Activated naive CD4-positive, alpha-beta T cell treated with anti-CD3 and anti-CD28 coated beads, Interleukin-2, amount 50 U/mL, for 72 hours (primary cell): ENCODE measurements around the gene SSUH2. TPM values are rescaled to one million over a fixed set of nuclear protein-coding genes. Genes with fewer than 3 reads are reported as not detected.
"Not testable (repeated sequence)": the region's sequence is repeated elsewhere in the genome, so short reads cannot be mapped to it uniquely, and the experiment has no call there.

Experiments used
- ATAC-seq, 2 donors: fragments of 150-1000 bp; cut with Tn5 transposase; 2 replicates each; pipeline ENCODE4 v1.10.0; 2021; ENCODE audit warnings: mild to moderate bottlenecking in 2 of 2, moderate library complexity in 2 of 2
- DNase-seq, 2 donors: peaks; one replicate each; pipeline ENCODE4 v3.0.0; 2021 to 2022; ENCODE audit warnings: low spot score in 2 of 2
- H3K27ac Mint-ChIP-seq, 2 donors: one replicate each; pipeline ENCODE4 v1.8.0; 2022; ENCODE audit warnings: mild to moderate bottlenecking in 2 of 2, mixed read lengths in 2 of 2
- H3K36me3 Mint-ChIP-seq, 2 donors: one replicate each; pipeline ENCODE4 v1.8.0; 2022; ENCODE audit warnings: mixed read lengths in 2 of 2
- H3K9me3 Mint-ChIP-seq, 2 donors: one replicate each; pipeline ENCODE4 v1.8.0; 2022; ENCODE audit warnings: mixed read lengths in 2 of 2
- total RNA-seq, 2 donors: library from RNA; stranded (reverse); gene quantifications; one replicate each; pipeline ENCODE4 v1.2.3, GENCODE V29; 2022

SSUH2 gene
- total RNA-seq, 2 donors from 2014 or later = 0.23 TPM; not detected in 1

DNA sequence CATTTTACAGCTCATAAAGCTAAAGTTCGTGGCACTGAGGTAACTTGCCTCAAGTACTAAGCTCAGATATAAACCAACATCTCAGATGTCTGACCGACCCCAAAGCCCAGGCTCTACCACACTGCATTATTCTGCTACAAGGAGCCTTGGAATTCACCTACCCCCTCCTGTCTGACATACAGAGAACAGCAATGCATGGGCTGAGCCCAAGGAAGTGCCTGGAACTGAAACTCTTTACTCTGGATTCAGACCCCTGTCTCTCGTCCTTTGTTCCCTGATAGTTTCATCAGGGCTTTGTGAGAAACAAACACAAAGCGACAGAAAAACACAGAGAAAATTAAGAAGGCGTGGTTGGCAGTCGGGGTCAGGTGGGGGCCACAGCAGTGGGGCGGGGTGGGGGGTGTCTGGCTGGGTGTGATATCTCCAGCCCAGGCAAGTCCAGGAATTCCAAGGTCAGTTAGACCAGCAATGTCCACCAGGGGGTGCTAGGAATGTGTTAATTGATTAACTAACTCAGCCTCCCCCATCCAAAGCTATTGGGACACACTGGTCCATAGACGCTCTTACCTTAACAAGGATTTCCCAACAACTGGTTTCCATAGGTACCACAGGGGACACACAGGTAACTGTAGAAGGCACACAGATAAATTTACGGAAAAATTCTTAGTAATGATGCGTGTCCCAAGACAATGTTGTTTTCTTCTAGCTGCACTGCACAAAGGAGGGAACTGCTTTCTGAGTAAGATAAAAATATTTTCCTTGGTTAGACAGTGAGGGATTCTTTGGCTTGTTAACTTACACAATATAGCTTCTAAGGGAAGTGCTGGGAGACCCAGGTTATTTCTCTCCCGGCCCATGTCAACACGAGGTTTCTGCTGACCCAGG, 18.8 kb upstream of the SSUH2 start:
- no peaks in the 10 kb centered on the region for H3K9me3 Mint-ChIP-seq
- peak in 1 of 2 donors; percentile 32 for ATAC-seq
- no peak overlapping the region for H3K27ac Mint-ChIP-seq
- no peaks in the 10 kb centered on the region for H3K36me3 Mint-ChIP-seq
- DNase-seq = peak in 1 of 2 donors; percentile 57

DNA sequence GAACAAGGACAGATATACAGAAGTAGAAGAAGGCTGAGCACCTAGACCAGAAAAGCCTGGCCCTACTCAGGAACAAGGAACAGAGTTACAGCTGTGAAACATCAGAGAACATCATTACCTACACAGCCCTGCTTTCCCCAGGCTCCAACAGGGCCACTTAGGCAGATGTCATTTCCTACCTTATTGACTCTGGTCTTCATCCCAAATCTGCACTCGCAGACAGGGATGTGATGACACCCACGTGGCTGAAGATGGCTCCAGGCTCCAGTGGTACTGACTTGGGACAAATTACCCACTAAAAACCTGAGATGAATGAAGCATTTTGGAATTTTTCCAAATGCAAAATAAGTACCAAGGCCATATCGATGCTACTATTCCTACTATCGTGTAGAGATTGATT, 18.0 kb upstream of the SSUH2 start:
- no peaks in the 10 kb centered on the region for H3K36me3 Mint-ChIP-seq
- DNase-seq (no peak), ATAC-seq (no peak)
- no peak overlapping the region for H3K27ac Mint-ChIP-seq
- no peaks in the 10 kb centered on the region for H3K9me3 Mint-ChIP-seq

DNA sequence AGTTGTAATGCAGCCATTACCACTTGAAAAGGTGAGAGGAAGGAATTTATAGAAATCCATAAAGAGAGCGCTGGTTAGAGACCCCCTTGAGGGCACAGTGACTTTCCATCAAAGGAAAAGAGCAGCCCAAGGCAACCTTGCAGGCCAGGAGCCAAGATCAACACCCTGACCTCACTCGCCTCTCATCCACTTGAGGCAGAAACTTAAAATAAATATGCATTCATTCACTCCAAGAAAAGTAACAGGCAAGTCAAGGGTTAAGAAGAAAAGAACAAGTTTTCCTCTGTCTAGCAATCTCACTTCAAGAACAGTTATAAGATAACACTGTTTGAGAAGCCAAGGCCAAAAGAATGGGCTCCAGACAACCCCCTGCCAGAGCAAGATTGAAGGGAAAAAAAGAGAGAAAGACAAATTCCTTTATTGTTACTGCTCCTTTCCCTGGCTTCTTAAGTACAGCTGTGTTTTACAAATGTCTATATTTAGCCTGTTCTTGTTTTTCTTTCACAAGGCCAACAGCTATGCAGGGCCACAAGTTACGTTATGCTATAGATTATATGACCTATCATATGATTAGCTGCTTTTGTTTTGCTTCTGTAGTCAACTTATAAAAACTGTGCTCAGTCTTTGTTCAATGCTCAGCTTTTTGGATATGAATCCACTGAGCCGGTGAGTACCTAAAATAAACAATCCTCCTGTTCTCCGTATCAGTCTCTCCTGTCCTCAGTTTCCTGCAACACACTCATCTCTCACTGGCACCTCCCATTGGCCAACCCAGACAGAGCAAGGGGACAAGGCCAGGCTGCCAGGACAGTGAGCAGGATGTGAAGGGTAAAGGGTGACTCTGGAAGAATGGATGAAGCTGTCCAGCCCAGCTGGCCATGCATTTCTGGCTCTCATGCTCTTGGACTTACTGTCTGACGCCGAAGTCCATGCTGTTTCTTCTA, 15.8 kb upstream of the SSUH2 start:
- no peaks in the 10 kb centered on the region for H3K9me3 Mint-ChIP-seq
- DNase-seq (no peak), ATAC-seq (no peak)
- no peak overlapping the region for H3K27ac Mint-ChIP-seq
- no peaks in the 10 kb centered on the region for H3K36me3 Mint-ChIP-seq

- no peak for DNase-seq
- Mint-ChIP-seq H3K27ac (no peak overlapping the region), H3K36me3 (no peaks in the 10 kb centered on the region)
Observed at GRCh38 chr3:8659242-8659641, 14.6 kb upstream of the SSUH2 start.

DNA sequence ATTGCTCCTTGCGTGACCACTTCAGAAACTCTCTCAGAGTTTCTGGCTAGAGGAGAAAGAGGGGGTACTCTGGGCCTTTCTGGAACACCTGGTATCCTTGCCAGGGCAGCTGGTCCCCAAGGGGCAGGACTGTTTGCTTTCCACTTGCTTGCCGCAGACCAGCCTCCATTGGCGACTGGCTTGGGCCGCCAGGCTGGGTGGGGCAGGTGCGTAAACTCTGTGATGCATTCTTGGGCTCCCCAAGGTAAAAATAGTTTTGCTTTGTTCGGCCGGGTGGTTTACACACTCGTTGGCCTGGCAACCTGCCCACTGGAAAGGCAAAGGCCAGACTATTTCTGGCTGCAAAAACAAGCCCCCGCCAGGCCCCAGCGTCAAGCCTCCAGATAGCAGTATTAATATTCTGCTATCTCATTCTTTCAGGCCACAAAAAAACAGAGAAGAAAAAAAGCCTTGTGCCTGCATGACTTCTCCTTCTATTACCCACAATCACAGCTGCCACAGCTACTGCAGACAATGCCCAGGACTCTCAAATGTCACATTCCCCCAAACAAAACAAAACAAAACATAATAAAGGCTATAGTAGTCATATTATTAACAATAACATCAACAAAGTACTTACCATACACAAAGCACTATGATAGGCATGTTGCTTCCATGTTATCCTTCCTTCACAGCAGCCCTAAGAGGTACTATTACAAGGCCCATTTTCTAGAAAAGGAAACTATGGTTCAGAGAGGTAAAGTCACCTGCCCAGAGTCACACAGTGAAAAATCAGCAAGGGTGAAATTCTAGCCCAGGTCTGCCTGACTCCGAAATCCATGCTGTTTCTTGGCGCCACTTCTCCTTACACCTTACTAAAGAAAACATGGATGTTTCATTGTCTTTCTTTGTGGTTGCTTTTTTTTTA, 14.0 kb upstream of the SSUH2 start:
- Mint-ChIP-seq H3K27ac (no peak overlapping the region), H3K9me3 (no peaks in the 10 kb centered on the region), H3K36me3 (no peaks in the 10 kb centered on the region)
- DNase-seq (no peak), ATAC-seq (no peak)

More at GRCh38 chr3:8659242-8659641, 14.6 kb upstream of the SSUH2 start:
- no peak for ATAC-seq
- no peaks in the 10 kb centered on the region for H3K9me3 Mint-ChIP-seq

DNA sequence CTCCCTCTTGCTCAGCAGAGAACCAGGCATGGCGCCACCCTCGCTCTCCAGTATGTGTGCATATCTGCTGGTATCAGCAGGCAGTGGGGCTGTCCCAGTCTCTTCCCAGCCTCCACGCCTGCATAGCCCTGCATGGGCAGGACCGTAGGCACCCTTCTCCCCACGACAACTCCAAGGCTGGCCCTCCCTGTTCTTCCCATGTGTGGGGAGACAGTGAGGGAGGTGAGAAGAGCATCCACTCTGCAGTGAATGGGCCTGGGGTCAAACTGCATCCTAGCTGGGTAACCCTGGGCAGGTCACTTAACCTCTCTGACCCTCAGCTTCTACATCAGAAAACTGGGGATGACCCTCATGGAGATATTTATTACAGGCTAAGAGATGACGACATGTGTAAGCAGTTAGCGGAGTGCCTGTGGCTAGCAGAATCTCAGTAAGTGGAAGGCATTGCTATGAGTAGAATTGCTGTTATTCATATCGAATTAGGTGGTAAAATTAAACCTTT, 13.3 kb upstream of the SSUH2 start:
- Mint-ChIP-seq H3K36me3 (no peaks in the 10 kb centered on the region), H3K27ac (no peak overlapping the region), H3K9me3 (no peaks in the 10 kb centered on the region)
- DNase-seq (no peak), ATAC-seq (no peak)

- Mint-ChIP-seq H3K27ac (no peak overlapping the region), H3K36me3 (no peaks in the 10 kb centered on the region), H3K9me3 (no peaks in the 10 kb centered on the region)
- DNase-seq (no peak), ATAC-seq (no peak)
Observed at GRCh38 chr3:8656240-8656639, 11.6 kb upstream of the SSUH2 start.

- no peak for ATAC-seq
- no peaks in the 10 kb centered on the region for H3K36me3 Mint-ChIP-seq
- DNase-seq = no peak
- H3K27ac Mint-ChIP-seq = no peak overlapping the region
- H3K9me3 Mint-ChIP-seq = no peaks in the 10 kb centered on the region
Observed at GRCh38 chr3:8655387-8655835, 10.8 kb upstream of the SSUH2 start.

DNA sequence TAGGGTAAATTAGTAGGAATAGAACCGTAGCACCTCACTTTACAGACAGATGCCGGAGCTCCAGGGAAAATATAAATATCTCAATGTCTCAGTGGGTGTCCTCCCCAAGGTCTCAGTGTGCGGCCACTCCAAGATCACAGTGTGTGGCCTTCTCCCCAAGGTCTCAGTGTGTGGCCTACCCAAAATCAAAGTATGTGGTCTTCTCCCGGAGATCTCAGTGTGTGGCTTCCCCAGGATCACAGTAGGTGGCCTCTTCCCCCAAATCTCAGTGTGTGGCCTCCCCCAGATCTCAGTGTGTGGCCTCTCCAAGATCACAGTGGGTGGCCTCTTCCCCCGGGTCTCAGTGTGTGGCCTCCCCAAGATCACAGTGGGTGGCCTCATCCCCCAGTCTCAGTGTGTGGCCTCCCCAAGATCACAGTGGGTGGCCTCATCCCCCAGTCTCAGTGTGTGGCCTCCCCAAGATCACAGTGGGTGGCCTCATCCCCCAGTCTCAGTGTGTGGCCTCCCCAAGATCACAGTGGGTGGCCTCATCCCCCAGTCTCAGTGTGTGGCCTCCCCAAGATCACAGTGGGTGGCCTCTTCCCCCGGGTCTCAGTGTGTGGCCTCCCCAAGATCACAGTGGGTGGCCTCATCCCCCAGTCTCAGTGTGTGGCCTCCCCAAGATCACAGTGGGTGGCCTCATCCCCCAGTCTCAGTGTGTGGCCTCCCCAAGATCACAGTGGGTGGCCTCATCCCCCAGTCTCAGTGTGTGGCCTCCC, 10.2 kb upstream of the SSUH2 start:
- DNase-seq, H3K27ac Mint-ChIP-seq, H3K36me3 Mint-ChIP-seq, ATAC-seq, H3K9me3 Mint-ChIP-seq: not testable (repeated sequence)

DNA sequence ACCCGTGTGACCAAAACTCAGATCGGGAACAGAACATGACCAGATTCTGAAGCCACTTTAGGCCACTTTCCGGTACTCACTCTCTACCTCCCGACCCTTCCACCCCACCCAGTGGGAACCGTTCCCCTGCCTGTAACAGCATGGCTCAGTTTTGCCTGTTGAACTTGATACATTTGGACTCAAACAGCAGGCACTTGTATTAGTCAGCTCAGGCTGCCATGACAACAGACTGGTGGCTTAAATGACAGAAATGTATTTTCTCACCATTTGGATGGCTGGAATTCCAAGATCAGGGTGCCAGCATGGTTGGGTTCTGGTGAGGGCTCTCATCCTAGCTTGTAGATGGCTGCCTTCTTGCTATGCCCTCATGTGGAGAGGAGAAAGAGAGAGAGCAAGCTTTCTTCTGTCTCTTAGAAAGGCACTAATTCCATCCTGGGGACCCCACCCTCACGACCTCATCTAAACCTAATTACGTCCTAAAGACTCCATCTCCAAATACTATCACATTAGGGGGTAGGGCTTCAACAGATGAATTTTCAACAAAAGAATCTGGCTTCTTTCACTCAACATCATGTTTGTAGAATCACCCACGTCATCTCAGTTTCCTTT, 9.3 kb upstream of the SSUH2 start:
- Mint-ChIP-seq H3K9me3 (no peaks in the 10 kb centered on the region), H3K36me3 (no peaks in the 10 kb centered on the region), H3K27ac (no peak overlapping the region)
- DNase-seq (no peak), ATAC-seq (no peak)

- Mint-ChIP-seq H3K36me3 (no peaks in the 10 kb centered on the region), H3K9me3 (no peaks in the 10 kb centered on the region), H3K27ac (no peak overlapping the region)
- ATAC-seq (no peak), DNase-seq (no peak)
Observed at GRCh38 chr3:8652324-8652987, 7.9 kb upstream of the SSUH2 start.

DNA sequence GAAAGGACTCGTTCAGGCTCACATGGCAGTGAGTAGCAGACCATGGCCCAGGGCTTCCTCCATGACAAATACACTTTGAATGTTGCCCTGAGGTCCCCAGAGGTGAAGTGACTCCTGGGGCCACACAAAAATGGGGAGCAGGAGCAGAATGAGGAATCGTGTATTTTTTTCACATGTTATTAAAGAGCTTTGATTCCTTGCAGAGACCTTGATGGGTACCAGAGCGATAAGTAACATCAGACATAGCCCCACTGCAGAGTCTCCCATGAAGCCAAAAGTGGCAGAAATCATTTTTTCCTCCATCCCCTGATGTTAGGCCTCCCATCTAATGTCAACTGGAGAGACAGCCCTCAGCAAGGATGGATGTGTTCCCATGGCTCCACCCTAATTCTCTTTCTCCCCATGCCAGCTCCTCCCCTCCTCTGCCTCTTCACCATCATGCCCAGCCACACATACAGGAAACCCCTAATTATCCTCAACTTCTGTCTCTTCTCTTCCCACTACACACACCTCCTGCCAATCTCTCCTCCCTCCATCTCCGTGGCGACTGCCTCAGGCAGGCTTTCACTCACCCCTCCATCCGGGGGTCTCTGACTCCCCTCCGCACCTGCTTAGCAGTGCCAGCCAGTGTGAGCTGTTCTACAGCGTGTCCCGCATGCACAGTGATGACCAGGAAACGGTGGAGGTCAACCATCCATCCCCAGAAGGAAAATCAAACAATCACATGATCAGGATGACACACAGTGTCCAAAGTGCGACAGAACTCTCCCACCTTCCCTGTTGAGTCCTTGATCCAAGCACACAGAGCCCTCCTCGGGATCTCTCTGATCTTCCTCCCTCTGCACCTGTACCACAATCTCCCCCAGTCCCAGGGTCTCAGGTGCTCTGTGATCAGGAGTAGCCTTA, 7.1 kb upstream of the SSUH2 start:
- no peak for ATAC-seq
- Mint-ChIP-seq H3K36me3 (no peaks in the 10 kb centered on the region), H3K9me3 (no peaks in the 10 kb centered on the region), H3K27ac (no peak overlapping the region)
- DNase-seq = no peak

GRCh38 chr3:8650583-8651416, 6.2 kb upstream of the SSUH2 start:
- no peak for DNase-seq
- H3K27ac Mint-ChIP-seq = no peak overlapping the region
- ATAC-seq = no peak
- H3K9me3 Mint-ChIP-seq = no peaks in the 10 kb centered on the region
- H3K36me3 Mint-ChIP-seq = no peaks in the 10 kb centered on the region
